T-helper 1 cell treated with Interleukin-12 subunit alpha and Interleukin-12 subunit beta and Interleukin-4 antibody, amounts not matched to agents 30 μg/mL and 1 μg/mL, for 36 hours (primary cell): ENCODE measurements around the gene FBXL20.
"Not testable (repeated sequence)": the region's sequence is repeated elsewhere in the genome, so short reads cannot be mapped to it uniquely, and the experiment has no call there.

Experiments
- H3K27ac Mint-ChIP-seq: one replicate; pipeline ENCODE4 v1.8.0; 2021; ENCODE audit warnings: mild to moderate bottlenecking, mixed read lengths
- H3K27me3 Mint-ChIP-seq: one replicate; pipeline ENCODE4 v1.8.0; 2021; ENCODE audit warnings: low read depth, mixed read lengths
- H3K36me3 Mint-ChIP-seq: one replicate; pipeline ENCODE4 v1.8.0; 2021; ENCODE audit warnings: low read depth, mixed read lengths
- H3K4me1 Mint-ChIP-seq: one replicate; pipeline ENCODE4 v1.8.0; 2021; ENCODE audit warnings: low read depth, mixed read lengths
- H3K4me3 Mint-ChIP-seq: one replicate; pipeline ENCODE4 v1.8.0; 2021; ENCODE audit warnings: mild to moderate bottlenecking, moderate library complexity, mixed read lengths
- H3K9me3 Mint-ChIP-seq: one replicate; pipeline ENCODE4 v1.8.0; 2021; ENCODE audit warnings: mixed read lengths

The FBXL20 gene, protein sequence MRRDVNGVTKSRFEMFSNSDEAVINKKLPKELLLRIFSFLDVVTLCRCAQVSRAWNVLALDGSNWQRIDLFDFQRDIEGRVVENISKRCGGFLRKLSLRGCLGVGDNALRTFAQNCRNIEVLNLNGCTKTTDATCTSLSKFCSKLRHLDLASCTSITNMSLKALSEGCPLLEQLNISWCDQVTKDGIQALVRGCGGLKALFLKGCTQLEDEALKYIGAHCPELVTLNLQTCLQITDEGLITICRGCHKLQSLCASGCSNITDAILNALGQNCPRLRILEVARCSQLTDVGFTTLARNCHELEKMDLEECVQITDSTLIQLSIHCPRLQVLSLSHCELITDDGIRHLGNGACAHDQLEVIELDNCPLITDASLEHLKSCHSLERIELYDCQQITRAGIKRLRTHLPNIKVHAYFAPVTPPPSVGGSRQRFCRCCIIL

DNA sequence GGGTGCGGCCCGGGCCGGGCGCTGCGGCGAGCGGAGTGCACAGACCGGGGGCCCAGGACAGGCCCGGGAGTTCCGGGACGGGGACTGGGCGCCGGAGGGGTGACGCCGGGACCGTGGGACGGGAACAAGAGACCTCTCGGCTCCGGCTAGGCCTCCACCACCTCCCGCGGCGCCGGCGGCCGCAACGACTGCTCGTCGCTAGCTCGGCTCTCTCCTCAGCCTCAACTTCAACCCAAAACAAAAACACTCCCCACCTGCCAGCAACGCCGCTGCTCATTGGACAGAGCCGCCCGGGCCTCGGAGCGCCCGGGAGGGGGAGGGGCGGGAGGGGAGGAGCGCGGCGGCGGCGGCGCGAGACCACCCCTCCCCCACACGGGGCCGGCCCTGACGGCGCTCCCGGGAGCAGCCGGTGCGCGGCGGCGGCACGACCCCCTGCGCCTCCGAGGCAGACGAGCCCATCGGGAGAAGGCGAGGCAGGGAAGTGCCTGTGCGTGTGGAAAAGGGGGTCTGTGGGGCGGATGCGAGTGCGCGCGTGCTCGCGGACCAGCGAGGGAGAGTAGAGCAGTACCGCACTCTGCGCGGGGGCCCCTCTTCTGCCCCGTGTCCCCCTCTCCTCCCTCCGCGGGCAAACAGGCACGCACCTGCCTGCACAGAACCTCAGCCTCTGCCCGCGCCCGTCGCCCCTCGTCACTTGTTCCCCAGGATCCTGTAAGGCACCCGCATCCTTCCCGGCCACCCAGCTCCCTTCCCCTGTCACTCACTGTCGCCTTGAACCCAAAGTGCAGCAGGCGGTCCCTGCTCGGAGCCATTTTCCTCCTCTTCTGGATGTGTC, at the start of gene FBXL20:
TSS of gene FBXL20 (minus strand) at position 215 of the 832 bp plus-strand sequence. CDS start 224 bp downstream, outside the sequence.
- Mint-ChIP-seq H3K4me1 (peaks cover 33% of the 10 kb centered on the region), H3K4me3 (peak within 1 kb of the TSS; percentile 98), H3K27me3 (no peaks in the 10 kb centered on the region), H3K27ac (peak within 1 kb of the TSS; percentile 99), H3K36me3 (peaks cover 4% of the 10 kb centered on the region), H3K9me3 (no peaks in the 10 kb centered on the region)

- peaks cover 12% of the 10 kb centered on the region for H3K36me3 Mint-ChIP-seq
- H3K27me3 Mint-ChIP-seq, result no peaks in the 10 kb centered on the region
- H3K27ac Mint-ChIP-seq, result peak within 1 kb of the TSS; percentile 95
- H3K9me3 Mint-ChIP-seq, result no peaks in the 10 kb centered on the region
- H3K4me3 Mint-ChIP-seq, result peak within 1 kb of the TSS; percentile 95
- peaks cover 16% of the 10 kb centered on the region for H3K4me1 Mint-ChIP-seq
Observed at GRCh38 chr17:39450847-39451581, 49.6 kb upstream of the FBXL20 start, which contains the start of gene MED1. Gene MED1 (minus strand): TSS chr17:39451263. CDS start chr17:39451062, 201 bp downstream.

GRCh38 chr17:39450051-39450450, 48.6 kb upstream of the FBXL20 start:
- peaks cover 16% of the 10 kb centered on the region for H3K4me1 Mint-ChIP-seq
- no peaks in the 10 kb centered on the region for H3K9me3 Mint-ChIP-seq
- H3K4me3 Mint-ChIP-seq, result peak overlapping the region; percentile 95
- no peaks in the 10 kb centered on the region for H3K27me3 Mint-ChIP-seq
- peaks cover 12% of the 10 kb centered on the region for H3K36me3 Mint-ChIP-seq
- H3K27ac Mint-ChIP-seq, result peak overlapping the region; percentile 95

- Mint-ChIP-seq H3K4me1 (peaks cover 17% of the 10 kb centered on the region), H3K36me3 (peaks cover 27% of the 10 kb centered on the region), H3K27me3 (no peaks in the 10 kb centered on the region), H3K27ac (no peak overlapping the region), H3K4me3 (no peak overlapping the region), H3K9me3 (no peaks in the 10 kb centered on the region)
Observed at GRCh38 chr17:39447561-39447960, 46.1 kb upstream of the FBXL20 start.

- no peaks in the 10 kb centered on the region for H3K27me3 Mint-ChIP-seq
- H3K9me3 Mint-ChIP-seq, result no peaks in the 10 kb centered on the region
- H3K27ac Mint-ChIP-seq, result no peak overlapping the region
- H3K36me3 Mint-ChIP-seq, result peaks cover 43% of the 10 kb centered on the region
- H3K4me1 Mint-ChIP-seq, result peaks cover 12% of the 10 kb centered on the region
- no peak overlapping the region for H3K4me3 Mint-ChIP-seq
Observed at GRCh38 chr17:39443326-39443725, 41.9 kb upstream of the FBXL20 start.

DNA sequence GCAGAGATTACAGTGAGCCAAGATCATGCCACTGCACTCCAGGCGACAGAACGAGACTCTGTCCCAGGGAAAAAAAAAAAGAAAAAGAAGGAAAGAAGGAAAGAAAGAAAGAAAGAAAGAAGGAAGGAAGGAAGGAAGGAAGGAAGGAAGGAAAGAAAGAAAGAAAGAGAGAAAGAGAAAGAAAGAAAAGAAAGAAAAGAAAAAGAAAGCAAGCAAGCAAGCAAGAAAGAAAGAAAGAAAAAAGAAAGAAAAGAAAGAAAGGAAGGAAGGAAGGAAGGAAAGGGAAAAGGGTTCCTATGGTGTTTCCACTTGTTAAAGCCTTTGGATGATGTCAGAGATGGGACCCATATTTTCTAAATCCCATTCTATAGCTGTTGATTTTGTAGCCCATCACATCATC, 38.4 kb upstream of the FBXL20 start:
- H3K9me3 Mint-ChIP-seq, H3K4me3 Mint-ChIP-seq, H3K27me3 Mint-ChIP-seq, H3K4me1 Mint-ChIP-seq, H3K27ac Mint-ChIP-seq: not testable (repeated sequence)
- H3K36me3 Mint-ChIP-seq, result peaks cover 33% of the 10 kb centered on the region

DNA sequence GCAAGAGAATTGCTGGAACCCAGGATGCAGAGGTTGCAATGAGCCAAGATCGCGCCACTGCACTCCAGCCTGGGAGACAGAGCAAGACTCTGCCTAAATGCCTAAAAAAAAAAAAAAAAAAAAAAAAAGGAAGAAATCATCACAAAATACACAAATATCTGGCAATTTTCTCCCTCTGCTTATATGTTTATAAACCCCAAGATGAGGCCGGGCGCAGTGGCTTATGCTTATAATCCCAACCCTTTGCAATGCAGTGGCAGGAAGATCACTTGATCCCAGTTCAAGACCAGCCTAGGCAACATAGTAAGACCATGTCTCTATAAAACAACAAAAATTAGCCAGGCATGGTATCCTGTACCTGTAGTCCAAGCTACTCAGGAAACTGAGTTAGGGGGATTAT, 28.2 kb upstream of the FBXL20 start:
- H3K36me3 Mint-ChIP-seq, result peaks cover 27% of the 10 kb centered on the region

GRCh38 chr17:39416141-39416540, 14.7 kb upstream of the FBXL20 start:
- H3K36me3 Mint-ChIP-seq, result peaks cover 27% of the 10 kb centered on the region
- H3K27ac Mint-ChIP-seq, result no peak overlapping the region
- no peak overlapping the region for H3K4me3 Mint-ChIP-seq
- no peaks in the 10 kb centered on the region for H3K4me1 Mint-ChIP-seq
- no peaks in the 10 kb centered on the region for H3K9me3 Mint-ChIP-seq
- no peaks in the 10 kb centered on the region for H3K27me3 Mint-ChIP-seq

More for the DNA sequence above, 28.2 kb upstream of the FBXL20 start:
- H3K27ac Mint-ChIP-seq, result no peak overlapping the region
- no peaks in the 10 kb centered on the region for H3K4me1 Mint-ChIP-seq
- H3K4me3 Mint-ChIP-seq, result no peak overlapping the region
- H3K9me3 Mint-ChIP-seq, result no peaks in the 10 kb centered on the region
- no peaks in the 10 kb centered on the region for H3K27me3 Mint-ChIP-seq

GRCh38 chr17:39410279-39410678, 8.9 kb upstream of the FBXL20 start:
- H3K27ac Mint-ChIP-seq, result no peak overlapping the region
- H3K36me3 Mint-ChIP-seq, result peaks cover 42% of the 10 kb centered on the region
- no peaks in the 10 kb centered on the region for H3K27me3 Mint-ChIP-seq
- H3K4me3 Mint-ChIP-seq, result no peak overlapping the region
- H3K4me1 Mint-ChIP-seq, result peaks cover 5% of the 10 kb centered on the region
- no peaks in the 10 kb centered on the region for H3K9me3 Mint-ChIP-seq

- peaks cover 16% of the 10 kb centered on the region for H3K4me1 Mint-ChIP-seq
- no peaks in the 10 kb centered on the region for H3K9me3 Mint-ChIP-seq
- H3K27me3 Mint-ChIP-seq, result no peaks in the 10 kb centered on the region
- H3K4me3 Mint-ChIP-seq, result no peak overlapping the region
- no peak overlapping the region for H3K27ac Mint-ChIP-seq
- H3K36me3 Mint-ChIP-seq, result peaks cover 35% of the 10 kb centered on the region
Observed at GRCh38 chr17:39408360-39408759, 6.9 kb upstream of the FBXL20 start.

GRCh38 chr17:39406951-39407350, 5.5 kb upstream of the FBXL20 start:
- Mint-ChIP-seq H3K27ac (no peak overlapping the region), H3K4me3 (no peak overlapping the region), H3K27me3 (no peaks in the 10 kb centered on the region)

GRCh38 chr17:39405436-39405835, 4.0 kb upstream of the FBXL20 start:
- H3K4me3 Mint-ChIP-seq, result no peak overlapping the region

More at GRCh38 chr17:39406951-39407350, 5.5 kb upstream of the FBXL20 start:
- H3K36me3 Mint-ChIP-seq, result peaks cover 33% of the 10 kb centered on the region
- H3K4me1 Mint-ChIP-seq, result peaks cover 22% of the 10 kb centered on the region
- no peaks in the 10 kb centered on the region for H3K9me3 Mint-ChIP-seq

DNA sequence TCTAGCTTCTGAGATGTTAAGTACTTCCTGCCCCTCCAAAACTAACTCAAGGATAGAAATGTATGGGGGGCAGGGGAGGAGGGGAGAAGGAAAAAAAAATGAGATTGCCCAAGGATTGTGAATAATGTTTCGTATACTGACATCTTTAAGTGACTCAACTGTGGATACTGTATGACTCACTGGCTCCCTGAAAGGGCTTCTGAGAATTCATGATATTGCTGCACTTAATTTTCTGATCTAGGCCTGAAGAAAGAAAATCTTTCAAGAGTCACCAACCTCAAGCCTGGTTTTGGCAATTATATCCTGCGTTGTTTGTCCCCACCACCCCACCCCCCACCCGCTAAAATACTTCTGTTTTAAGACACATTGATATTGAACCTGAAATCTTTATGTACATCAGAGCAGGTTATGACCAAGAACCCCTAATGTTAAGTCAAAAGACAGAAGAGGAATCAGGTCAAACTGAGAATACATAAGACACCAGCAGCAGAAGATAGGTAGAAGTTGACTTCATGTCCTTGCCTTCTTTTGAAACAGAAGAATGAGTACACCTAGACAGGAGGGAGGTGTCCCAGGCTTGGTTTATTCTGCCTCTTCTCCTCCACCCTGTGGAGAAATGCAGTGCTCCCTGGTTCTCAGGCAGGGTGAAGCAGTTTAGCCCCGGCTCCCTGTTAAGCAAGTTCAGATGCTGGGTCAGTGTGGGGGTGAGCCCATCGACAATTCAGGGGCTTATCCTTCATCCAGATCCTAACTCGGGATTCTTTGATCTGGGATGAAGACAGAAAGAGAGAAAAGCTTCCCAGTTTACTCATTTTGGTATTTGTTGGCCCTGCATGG, 3.3 kb upstream of the FBXL20 start:
- Mint-ChIP-seq H3K27ac (peak overlapping the region; percentile 49), H3K4me3 (peak overlapping the region; percentile 47), H3K9me3 (no peaks in the 10 kb centered on the region), H3K27me3 (no peaks in the 10 kb centered on the region), H3K4me1 (peaks cover 31% of the 10 kb centered on the region), H3K36me3 (peaks cover 22% of the 10 kb centered on the region)

More at GRCh38 chr17:39405436-39405835, 4.0 kb upstream of the FBXL20 start:
- Mint-ChIP-seq H3K9me3 (no peaks in the 10 kb centered on the region), H3K36me3 (peaks cover 29% of the 10 kb centered on the region), H3K27ac (peak overlapping the region; percentile 49), H3K4me1 (peaks cover 26% of the 10 kb centered on the region), H3K27me3 (no peaks in the 10 kb centered on the region)
